OCI-LY7 (cell line): ENCODE measurements around the gene COL4A2. TPM values are rescaled to one million over a fixed set of nuclear protein-coding genes. Genes with fewer than 3 reads are reported as not detected.

Experiments
- BruUV-seq: library from RNA; stranded (reverse); fragments of 400-500 nt; replicated peaks from 2 replicates; lab custom pipeline; 2021; lab: Mats Ljungman, UMichigan
- CTCF ChIA-PET: fragments of 300-600 bp; sonication (Branson Sonifier 250); formaldehyde crosslinking; loops from one replicate; lab custom pipeline; 2022; ENCODE audit warnings: antibody characterized with exemption; ENCODE audit not compliant: unreplicated experiment; lab: Charles Lee
- POLR2A ChIA-PET: fragments of 300-600 bp; sonication (Branson Sonifier 250); formaldehyde crosslinking; loops from one replicate; lab custom pipeline; 2022; ENCODE audit warnings: antibody characterized with exemption; lab: Charles Lee
- DNase-seq: peaks from one replicate; pipeline ENCODE4 v3.0.0-alpha.2; 2015; ENCODE audit warnings: low spot score
- H2AFZ ChIP-seq: fragments of 200-600 bp; sonication (generic), shearing (Covaris generic); 2 replicates; pipeline ENCODE4 v1.6.1; 2014; ENCODE audit warnings: mild to moderate bottlenecking, antibody characterized with exemption, low read length, moderate library complexity
- H3K27ac ChIP-seq: fragments of 200-600 bp; sonication (generic); 2 replicates; pipeline ENCODE4 v1.5.1; 2014; ENCODE audit warnings: mixed run types, low read depth, mild to moderate bottlenecking, moderate library complexity, low read length, inconsistent platforms; ENCODE audit not compliant: poor library complexity, severe bottlenecking
- H3K36me3 ChIP-seq: fragments of 200-600 bp; sonication (generic); 2 replicates; pipeline ENCODE4 v1.6.1; 2014; ENCODE audit warnings: mild to moderate bottlenecking, antibody characterized with exemption, low read length, moderate library complexity, mixed read lengths; ENCODE audit not compliant: insufficient read depth
- H3K4me1 ChIP-seq: fragments of 200-600 bp; sonication (generic); 2 replicates; pipeline ENCODE4 v1.5.1; 2014; ENCODE audit warnings: mild to moderate bottlenecking, low read length; ENCODE audit not compliant: insufficient read depth, poor library complexity, severe bottlenecking
- H3K4me2 ChIP-seq: fragments of 200-600 bp; sonication (generic); 2 replicates; pipeline ENCODE4 v1.6.1; 2014; ENCODE audit warnings: mild to moderate bottlenecking, low read length
- H3K4me3 ChIP-seq: fragments of 200-600 bp; sonication (generic); 2 replicates; pipeline ENCODE4 v1.5.1; 2014; ENCODE audit warnings: mild to moderate bottlenecking, low read depth, low read length; ENCODE audit not compliant: poor library complexity, severe bottlenecking
- H3K79me2 ChIP-seq: fragments of 200-600 bp; sonication (generic); 2 replicates; pipeline ENCODE4 v1.6.1; 2016; ENCODE audit warnings: low read depth, mild to moderate bottlenecking, low read length, moderate library complexity, mixed read lengths; ENCODE audit not compliant: insufficient read depth
- H3K9me2 ChIP-seq: fragments of 200-600 bp; sonication (generic); 2 replicates; pipeline ENCODE4 v1.6.1; 2016; ENCODE audit warnings: mild to moderate bottlenecking, low read length, mixed read lengths; ENCODE audit not compliant: insufficient read depth
- H3K9me3 ChIP-seq: fragments of 200-600 bp; sonication (generic); 2 replicates; pipeline ENCODE4 v1.6.1; 2014; ENCODE audit warnings: mild to moderate bottlenecking, mixed run types, low read length, mixed read lengths
- H4K20me1 ChIP-seq: fragments of 200-600 bp; sonication (generic); 2 replicates; pipeline ENCODE4 v1.6.1; 2014; ENCODE audit warnings: mild to moderate bottlenecking, antibody characterized with exemption, low read length, moderate library complexity, mixed read lengths; ENCODE audit not compliant: insufficient read depth
- EZH2phosphoT487 ChIP-seq: fragments of 200-600 bp; sonication (generic); IDR thresholded peaks from 2 replicates; pipeline ENCODE4 v1.6.1; 2018; ENCODE audit warnings: low read depth, borderline replicate concordance, mild to moderate bottlenecking, mixed run types, antibody characterized with exemption, low read length, moderate library complexity, mixed read lengths
- intact Hi-C: fragments of 100-400 bp; cut with micrococcal nuclease; formaldehyde crosslinking; loops from one replicate; pipeline ENCODE4 v1.10.0; 2022; ENCODE audit not compliant: unreplicated experiment
- total RNA-seq, 2 experiments: library from RNA; depleted of rRNA in 1 of 2; stranded (reverse); fragments of >200 nt in 1 of 2; shearing (Covaris generic) in 1 of 2; gene quantifications; 2 replicates each; pipeline ENCODE4 v1.2.3, GENCODE V29; 2014 to 2022
- TF ChIP-seq, protein P1 (sequence below): fragments of 200-600 bp; sonication (generic); conservative IDR thresholded peaks from 2 replicates; pipeline ENCODE4 v1.5.1; 2014; ENCODE audit warnings: mild to moderate bottlenecking, antibody characterized with exemption, low read length, moderate library complexity, mixed read lengths

Gene COL4A2
- total RNA-seq, 2 experiments from 2014 or later = 0.34 TPM; not detected in 1

DNA sequence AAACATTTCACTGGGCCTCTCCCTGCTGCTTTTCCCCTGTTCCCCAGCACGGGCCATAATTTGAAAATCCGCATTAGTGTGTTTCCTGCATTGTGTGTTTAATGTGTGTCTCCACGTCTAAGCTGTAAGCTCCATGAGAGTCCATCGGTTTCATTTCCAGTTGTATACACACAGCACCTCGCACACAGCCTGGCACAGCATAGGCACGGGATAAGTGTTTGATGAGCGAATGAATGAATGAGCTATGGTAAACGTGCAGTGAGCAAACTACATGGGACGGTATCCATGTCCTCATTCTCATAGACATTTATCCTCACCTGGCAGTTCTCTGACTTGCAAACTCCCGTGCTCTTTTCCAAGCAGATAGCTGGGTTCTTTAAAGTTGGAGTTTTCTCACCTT, 148.4 kb downstream of the COL4A2 start:
- BruUV-seq = no TSS peak
- intact Hi-C loops = loop anchor here (10.0 kb wide), 1 partner anchor 139 kb away; no protein-coding TSS in a partner anchor
- Histone ChIP-seq H4K20me1 (no peaks in the 10 kb centered on the region), H3K36me3 (no peaks in the 10 kb centered on the region), H3K4me1 (peaks cover 13% of the 10 kb centered on the region), H3K9me3 (no peaks in the 10 kb centered on the region), H3K27ac (no peak overlapping the region), H3K79me2 (no peaks in the 10 kb centered on the region), H3K4me2 (no peak overlapping the region), H2AFZ (no peak overlapping the region), H3K4me3 (no peak overlapping the region), H3K9me2 (no peaks in the 10 kb centered on the region)
- TF ChIP-seq, protein P1, sequence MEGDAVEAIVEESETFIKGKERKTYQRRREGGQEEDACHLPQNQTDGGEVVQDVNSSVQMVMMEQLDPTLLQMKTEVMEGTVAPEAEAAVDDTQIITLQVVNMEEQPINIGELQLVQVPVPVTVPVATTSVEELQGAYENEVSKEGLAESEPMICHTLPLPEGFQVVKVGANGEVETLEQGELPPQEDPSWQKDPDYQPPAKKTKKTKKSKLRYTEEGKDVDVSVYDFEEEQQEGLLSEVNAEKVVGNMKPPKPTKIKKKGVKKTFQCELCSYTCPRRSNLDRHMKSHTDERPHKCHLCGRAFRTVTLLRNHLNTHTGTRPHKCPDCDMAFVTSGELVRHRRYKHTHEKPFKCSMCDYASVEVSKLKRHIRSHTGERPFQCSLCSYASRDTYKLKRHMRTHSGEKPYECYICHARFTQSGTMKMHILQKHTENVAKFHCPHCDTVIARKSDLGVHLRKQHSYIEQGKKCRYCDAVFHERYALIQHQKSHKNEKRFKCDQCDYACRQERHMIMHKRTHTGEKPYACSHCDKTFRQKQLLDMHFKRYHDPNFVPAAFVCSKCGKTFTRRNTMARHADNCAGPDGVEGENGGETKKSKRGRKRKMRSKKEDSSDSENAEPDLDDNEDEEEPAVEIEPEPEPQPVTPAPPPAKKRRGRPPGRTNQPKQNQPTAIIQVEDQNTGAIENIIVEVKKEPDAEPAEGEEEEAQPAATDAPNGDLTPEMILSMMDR = no peak
- TF ChIP-seq EZH2phosphoT487 = no peak
- DNase-seq = no peak
- ChIA-PET POLR2A (no interaction called here), CTCF (interaction anchor here (0.6 kb wide), 1 partner anchor 57 kb away, joined by 3 read pairs; no protein-coding TSS in a partner anchor)

DNA sequence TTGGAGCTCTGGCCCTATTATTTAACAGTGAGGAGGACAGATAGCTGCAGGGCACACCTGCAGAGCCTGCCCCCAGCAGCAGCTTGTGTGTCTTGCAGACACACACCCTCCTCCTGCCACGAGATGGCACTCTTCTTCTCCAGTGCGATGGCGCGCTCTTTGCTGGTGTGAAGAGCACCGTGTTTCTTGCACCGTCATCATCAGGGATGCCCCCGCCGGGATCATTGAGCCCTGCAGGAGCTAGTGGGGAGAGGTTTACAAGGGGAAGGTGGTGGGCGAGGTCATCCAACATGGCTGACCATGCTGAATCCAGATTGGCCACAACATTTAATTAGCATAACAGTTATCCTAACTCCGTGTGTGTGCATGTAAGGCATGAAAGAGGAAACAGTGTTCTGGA, 148.9 kb downstream of the COL4A2 start:
- H3K36me3 ChIP-seq = no peaks in the 10 kb centered on the region
- no peaks in the 10 kb centered on the region for H3K9me3 ChIP-seq
- no peaks in the 10 kb centered on the region for H3K9me2 ChIP-seq
- no peaks in the 10 kb centered on the region for H4K20me1 ChIP-seq
- TF ChIP-seq EZH2phosphoT487 = no peak
- TF ChIP-seq, protein P1 = peak; percentile 80
- H3K4me1 ChIP-seq = peaks cover 13% of the 10 kb centered on the region
- peak overlapping the region; percentile 23 for H3K4me3 ChIP-seq
- ChIA-PET POLR2A (no interaction called here), CTCF (no interaction called here)
- H3K79me2 ChIP-seq = no peaks in the 10 kb centered on the region
- no peak overlapping the region for H3K27ac ChIP-seq
- H3K4me2 ChIP-seq = peak overlapping the region; percentile 26
- no TSS peak for BruUV-seq
- intact Hi-C loops = loop anchor here (1.0 to 10.0 kb wide), 3 partner anchors 105 to 363 kb away; partner anchors contain the start of gene RAB20
- peak; percentile 69 for DNase-seq
- peak overlapping the region; percentile 12; the same call in 1 of the 2 replicates for H2AFZ ChIP-seq

DNA sequence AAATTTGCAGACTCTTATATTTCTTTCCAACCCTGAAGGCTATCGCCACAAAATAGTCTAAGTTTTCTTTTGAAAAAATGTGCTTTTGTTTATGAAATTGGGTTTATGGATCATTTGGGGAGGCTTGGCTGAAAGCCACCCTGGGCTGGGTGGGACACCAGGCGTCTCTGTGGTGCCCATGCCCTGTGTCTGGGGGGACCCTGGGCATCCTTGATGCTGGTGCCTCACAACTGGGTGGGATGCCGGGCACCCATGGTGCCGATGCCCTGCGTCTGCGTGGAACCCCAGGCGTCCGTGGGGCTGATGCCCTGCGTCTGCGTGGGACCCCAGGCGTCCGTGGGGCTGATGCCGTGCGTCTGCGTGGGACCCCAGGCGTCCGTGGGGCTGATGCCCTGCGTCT, 149.5 kb downstream of the COL4A2 start:
- DNase-seq = no peak
- Histone ChIP-seq H3K79me2 (no peaks in the 10 kb centered on the region), H3K27ac (no peak overlapping the region), H2AFZ (peak overlapping the region; percentile 12; the same call in 1 of the 2 replicates), H3K4me2 (no peak overlapping the region), H3K9me2 (no peaks in the 10 kb centered on the region), H4K20me1 (no peaks in the 10 kb centered on the region), H3K9me3 (no peaks in the 10 kb centered on the region), H3K4me1 (peaks cover 13% of the 10 kb centered on the region), H3K36me3 (no peaks in the 10 kb centered on the region), H3K4me3 (no peak overlapping the region)
- no TSS peak for BruUV-seq
- ChIA-PET CTCF (no interaction called here), POLR2A (no interaction called here)
- TF ChIP-seq, protein P1 = no peak
- no peak for TF ChIP-seq EZH2phosphoT487
- intact Hi-C loops = loop anchor here (1.0 to 10.0 kb wide), 3 partner anchors 104 to 363 kb away; partner anchors contain the start of gene RAB20
